Stimulated activated CD8-positive, alpha-beta memory T cell treated with anti-CD3 and anti-CD28 coated beads, Interleukin-7, amount 100 ng/mL, for 24 hours (primary cell): ENCODE measurements around the gene TMEM201.

Experiments used
- DNase-seq: peaks from one replicate; pipeline ENCODE4 v3.0.0-alpha.2; 2020; ENCODE audit warnings: low read depth

The TMEM201 gene

GRCh38 chr1:9653491-9654050 lies 64.9 kb downstream of the TMEM201 start:
- DNase-seq = no peak

- DNase-seq = no peak
These were observed 65.5 kb downstream of the TMEM201 start for GRCh38 chr1:9654051-9654833.

- DNase-seq = no peak
These were observed 66.4 kb downstream of the TMEM201 start for GRCh38 chr1:9654834-9655723.

- DNase-seq = no peak
These were observed 67.1 kb downstream of the TMEM201 start for GRCh38 chr1:9655836-9656235.

GRCh38 chr1:9657521-9658032 lies 68.9 kb downstream of the TMEM201 start:
- no peak for DNase-seq

- no peak for DNase-seq
These were observed 69.5 kb downstream of the TMEM201 start for GRCh38 chr1:9658199-9658598.

- no peak for DNase-seq
These were observed 70.6 kb downstream of the TMEM201 start for GRCh38 chr1:9659328-9659727.

- no peak for DNase-seq
These were observed 74.5 kb downstream of the TMEM201 start for GRCh38 chr1:9663257-9663656.
